Panc1 (cell line): ENCODE results near the gene PRRG3. TPM values are rescaled to one million over a fixed set of nuclear protein-coding genes. Genes with fewer than 3 reads are reported as not detected.

ENCODE experiments used
- ATAC-seq: fragments of 200-7000 bp; cut with Tn5 transposase; 2 replicates; pipeline ENCODE4 v1.9.1; 2020; ENCODE audit warnings: mild to moderate bottlenecking, moderate library complexity
- BruUV-seq: library from RNA; stranded (reverse); fragments of 400-500 nt; replicated peaks from 2 replicates; lab custom pipeline; 2021; lab: Mats Ljungman, UMichigan
- CTCF ChIA-PET: fragments of 300-600 bp; sonication (Branson Sonifier 250); formaldehyde crosslinking; loops from one replicate; lab custom pipeline; 2022; ENCODE audit warnings: antibody characterized with exemption; lab: Charles Lee
- POLR2A ChIA-PET: fragments of 300-600 bp; sonication (Branson Sonifier 250); formaldehyde crosslinking; loops from one replicate; lab custom pipeline; 2022; ENCODE audit warnings: antibody characterized with exemption; lab: Charles Lee
- DNase-seq: peaks from one replicate; pipeline ENCODE4 v3.0.0-alpha.2; 2010; ENCODE audit warnings: low read depth, low spot score
- H3K27ac ChIP-seq: 2 replicates; pipeline ENCODE4 v1.5.1; 2011; ENCODE audit warnings: mild to moderate bottlenecking, low read length, inconsistent platforms
- H3K27me3 ChIP-seq: fragments of 200-500 bp; sonication (Bioruptor generic); 2 replicates; pipeline ENCODE4 v1.6.0; 2014; ENCODE audit warnings: low read length, inconsistent platforms; ENCODE audit not compliant: control insufficient read depth, insufficient read depth
- H3K36me3 ChIP-seq: fragments of 200-500 bp; sonication (Bioruptor generic); 2 replicates; pipeline ENCODE4 v1.5.1; 2014; ENCODE audit warnings: inconsistent platforms, mild to moderate bottlenecking, low read length, moderate library complexity; ENCODE audit not compliant: control insufficient read depth, insufficient read depth
- H3K4me1 ChIP-seq: 2 replicates; pipeline ENCODE4 v1.5.1; 2011; ENCODE audit warnings: inconsistent platforms, mild to moderate bottlenecking, low read length, moderate library complexity; ENCODE audit not compliant: control insufficient read depth, insufficient read depth
- H3K4me3 ChIP-seq, 2 experiments: 2 replicates each; pipeline ENCODE4 v1.5.1; 2011 to 2012; ENCODE audit warnings: low read depth in 2 of 2, low read length in 2 of 2, mild to moderate bottlenecking in 2 of 2, inconsistent platforms in 1 of 2, moderate library complexity in 1 of 2
- H3K9me3 ChIP-seq: fragments of 200-500 bp; sonication (Bioruptor generic); 2 replicates; pipeline ENCODE4 v1.5.1; 2014; ENCODE audit warnings: low read depth, mild to moderate bottlenecking, inconsistent platforms, low read length, moderate library complexity; ENCODE audit not compliant: control insufficient read depth, insufficient read depth
- CTCF ChIP-seq: fragments of 450-650 bp; IDR thresholded peaks from 2 replicates; pipeline ENCODE4 v1.5.1; 2017; ENCODE audit warnings: mild to moderate bottlenecking
- POLR2AphosphoS5 ChIP-seq: IDR thresholded peaks from 2 replicates; pipeline ENCODE4 v1.6.1; 2012; ENCODE audit warnings: mild to moderate bottlenecking, low read depth, low read length, moderate library complexity
- REST ChIP-seq, 2 experiments: IDR thresholded peaks; 2 replicates each; pipeline ENCODE4 v1.6.1; 2011 to 2012; ENCODE audit warnings: low read depth in 2 of 2, control low read depth in 1 of 2, low read length in 1 of 2, mild to moderate bottlenecking in 1 of 2, moderate library complexity in 1 of 2; ENCODE audit not compliant: insufficient read depth in 1 of 2
- SIN3A ChIP-seq: IDR thresholded peaks from 2 replicates; pipeline ENCODE4 v1.6.1; 2012; ENCODE audit warnings: low read depth, mild to moderate bottlenecking, low read length, moderate library complexity, borderline replicate concordance; ENCODE audit not compliant: insufficient read depth
- TCF7L2 ChIP-seq: IDR thresholded peaks from 2 replicates; pipeline ENCODE4 v1.6.1; 2011; ENCODE audit warnings: mild to moderate bottlenecking, low read depth, low read length, inconsistent platforms
- in situ Hi-C: cut with HindIII; loops from 2 replicates; pipeline ENCODE4 v1.10.0; 2016; ENCODE audit warnings: low sequenced_read_pairs, low pct_unique_long_range_greater_than_20kb
- intact Hi-C: fragments of 100-400 bp; cut with micrococcal nuclease; formaldehyde crosslinking; loops from one replicate; pipeline ENCODE4 v1.10.0; 2022; ENCODE audit not compliant: unreplicated experiment
- total RNA-seq: library from RNA; stranded (reverse); gene quantifications from one replicate; pipeline ENCODE4 v1.2.1, GENCODE V29; 2021; ENCODE audit not compliant: unreplicated experiment

PRRG3 gene
- total RNA-seq, 1 experiment from 2014 or later: not detected

DNA sequence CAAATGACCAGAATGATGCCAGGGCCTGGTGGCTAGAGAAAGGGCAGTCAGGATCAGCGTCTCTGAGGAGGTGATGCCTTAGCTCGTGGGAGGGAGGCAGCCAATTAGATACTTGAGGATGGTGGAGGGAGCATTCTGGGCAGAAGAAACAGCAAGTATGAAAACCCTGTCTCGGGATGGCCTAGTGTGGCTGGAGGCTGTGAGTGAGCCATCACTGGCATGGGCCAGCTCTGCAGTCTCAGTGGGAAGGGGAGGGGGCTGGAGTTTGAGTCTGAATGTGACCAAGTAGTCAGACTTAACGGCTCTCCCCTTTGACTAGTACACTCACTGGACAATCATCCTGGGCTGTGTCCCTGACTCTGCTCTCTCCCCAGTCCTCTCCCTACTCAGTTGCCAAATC is 46.3 kb downstream of the PRRG3 start:
- TF ChIP-seq TCF7L2: no peak
- TF ChIP-seq CTCF: no peak
- TF ChIP-seq POLR2AphosphoS5: no peak
- TF ChIP-seq SIN3A: no peak
- TF ChIP-seq REST (IDR thresholded peaks at IDR 0.05; ENCODE audit: insufficient read depth in 1 of 2, low read depth in 2 of 2, low read length in 1 of 2): no peak
- no TSS peak for BruUV-seq
- intact Hi-C loops: no loop called here
- H3K27ac ChIP-seq: no peak overlapping the region
- H3K4me3 ChIP-seq: no peak overlapping the region
- no peaks in the 10 kb centered on the region for H3K4me1 ChIP-seq
- ChIA-PET CTCF (no interaction called here), POLR2A (no interaction called here)
- in situ Hi-C loops: no loop called here
- ATAC-seq (no peak), DNase-seq (no peak)
- no peaks in the 10 kb centered on the region for H3K27me3 ChIP-seq
- no peaks in the 10 kb centered on the region for H3K9me3 ChIP-seq
- no peaks in the 10 kb centered on the region for H3K36me3 ChIP-seq

GRCh38 chrX:151742311-151742710 is 47.1 kb downstream of the PRRG3 start:
- peaks cover 2% of the 10 kb centered on the region; the same call in 1 of the 2 replicates for H3K27me3 ChIP-seq
- H3K4me1 ChIP-seq: no peaks in the 10 kb centered on the region
- CTCF ChIA-PET: no interaction called here
- no TSS peak for BruUV-seq
- in situ Hi-C loops (no loop called here), intact Hi-C loops (no loop called here)
- DNase-seq: no peak
- TF ChIP-seq POLR2AphosphoS5: no peak
- no peak for TF ChIP-seq TCF7L2
- TF ChIP-seq CTCF: no peak
- TF ChIP-seq SIN3A: no peak
- no peak for TF ChIP-seq REST (IDR thresholded peaks at IDR 0.05; ENCODE audit: insufficient read depth in 1 of 2, low read depth in 2 of 2, low read length in 1 of 2)
- H3K4me3 ChIP-seq: no peak overlapping the region
- no peaks in the 10 kb centered on the region for H3K36me3 ChIP-seq
- POLR2A ChIA-PET: no interaction called here
- no peak for ATAC-seq
- no peaks in the 10 kb centered on the region for H3K9me3 ChIP-seq
- H3K27ac ChIP-seq: no peak overlapping the region
